ENCODE data around the gene SLC25A3. TPM values are rescaled to one million over a fixed set of nuclear protein-coding genes. Genes with fewer than 3 reads are reported as not detected.
"Not testable (repeated sequence)": the region's sequence is repeated elsewhere in the genome, so short reads cannot be mapped to it uniquely, and the experiment has no call there.

SLC25A3 gene
- total RNA-seq, 1 donor from 2014 or later, result 530 TPM

GRCh38 chr12:98638009-98638408, 44.5 kb downstream of the SLC25A3 start:
- no peak for DNase-seq (ENCODE audit: low spot score, unreplicated experiment)
- no peaks in the 10 kb centered on the region for H3K4me1 Mint-ChIP-seq (ENCODE audit: low read depth)
- H3K36me3 Mint-ChIP-seq (ENCODE audit: insufficient read depth), result no peaks in the 10 kb centered on the region
- H3K4me3 Mint-ChIP-seq (ENCODE audit: low read depth), result no peak overlapping the region
- no peaks in the 10 kb centered on the region for H3K27me3 Mint-ChIP-seq
- no peak overlapping the region for H3K27ac Mint-ChIP-seq
- TF ChIP-seq CTCF (IDR thresholded peaks at IDR 0.05; ENCODE audit: unreplicated experiment), result no peak
- no peaks in the 10 kb centered on the region for H3K9me3 Mint-ChIP-seq (ENCODE audit: low read depth)

- DNase-seq (ENCODE audit: low spot score, unreplicated experiment), result no peak
- Mint-ChIP-seq H3K27ac (no peak overlapping the region), H3K4me3 (ENCODE audit: low read depth) (no peak overlapping the region), H3K9me3 (ENCODE audit: low read depth) (no peaks in the 10 kb centered on the region), H3K4me1 (ENCODE audit: low read depth) (no peaks in the 10 kb centered on the region), H3K36me3 (ENCODE audit: insufficient read depth) (no peaks in the 10 kb centered on the region), H3K27me3 (no peaks in the 10 kb centered on the region)
- no peak for TF ChIP-seq CTCF (IDR thresholded peaks at IDR 0.05; ENCODE audit: unreplicated experiment)
Measured at GRCh38 chr12:98639491-98639890, 46.0 kb downstream of the SLC25A3 start.

DNA sequence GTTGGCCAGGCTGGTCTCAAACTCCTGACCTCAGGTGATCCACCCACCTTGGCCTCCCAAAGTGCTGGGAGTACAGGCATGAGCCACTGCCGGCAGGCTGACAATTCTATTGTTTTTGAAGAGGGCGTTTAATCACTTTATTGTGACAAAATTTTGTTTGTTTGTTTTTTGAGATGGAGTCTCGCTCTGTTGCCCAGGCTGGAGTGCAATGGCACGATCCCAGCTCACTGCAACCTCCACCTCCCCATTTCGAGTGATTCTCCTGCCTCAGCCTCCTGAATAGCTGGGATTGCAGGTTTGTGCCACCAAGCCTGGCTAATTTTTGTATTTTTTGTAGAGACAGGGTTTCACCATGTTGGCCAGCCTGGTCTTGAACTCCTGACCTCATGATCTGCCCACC, 49.3 kb downstream of the SLC25A3 start:
- not testable (repeated sequence) for H3K27ac Mint-ChIP-seq; H3K9me3 Mint-ChIP-seq (ENCODE audit: low read depth); H3K27me3 Mint-ChIP-seq; H3K36me3 Mint-ChIP-seq (ENCODE audit: insufficient read depth); DNase-seq (ENCODE audit: low spot score, unreplicated experiment); H3K4me1 Mint-ChIP-seq (ENCODE audit: low read depth)
- H3K4me3 Mint-ChIP-seq (ENCODE audit: low read depth), result peak overlapping the region; percentile 60

GRCh38 chr12:98644433-98644711, 50.9 kb downstream of the SLC25A3 start:
- H3K4me1 Mint-ChIP-seq (ENCODE audit: low read depth), result peaks cover 9% of the 10 kb centered on the region

GRCh38 chr12:98644712-98645571, 51.5 kb downstream of the SLC25A3 start, which contains the start of the genes APAF1 and IKBIP:
TSS of gene APAF1 (plus strand) at chr12:98645290. CDS start at chr12:98648360, 3,070 bp downstream.
TSS of gene IKBIP (minus strand) at chr12:98644788. CDS start at chr12:98644701, 87 bp downstream.
- H3K4me1 Mint-ChIP-seq (ENCODE audit: low read depth), result peaks cover 9% of the 10 kb centered on the region
- DNase-seq (ENCODE audit: low spot score, unreplicated experiment), result peak; percentile 97
- H3K27me3 Mint-ChIP-seq, result no peaks in the 10 kb centered on the region
- TF ChIP-seq CTCF (IDR thresholded peaks at IDR 0.05; ENCODE audit: unreplicated experiment), result no peak
- H3K9me3 Mint-ChIP-seq (ENCODE audit: low read depth), result no peaks in the 10 kb centered on the region
- peak within 1 kb of the TSS; percentile 95 for H3K4me3 Mint-ChIP-seq (ENCODE audit: low read depth)
- H3K36me3 Mint-ChIP-seq (ENCODE audit: insufficient read depth), result peaks cover 5% of the 10 kb centered on the region
- H3K27ac Mint-ChIP-seq, result peak within 1 kb of the TSS; percentile 96

More at GRCh38 chr12:98644433-98644711, 50.9 kb downstream of the SLC25A3 start:
- TF ChIP-seq CTCF (IDR thresholded peaks at IDR 0.05; ENCODE audit: unreplicated experiment), result peak; percentile 43
- Mint-ChIP-seq H3K4me3 (ENCODE audit: low read depth) (peak overlapping the region; percentile 95), H3K36me3 (ENCODE audit: insufficient read depth) (peaks cover 2% of the 10 kb centered on the region), H3K27me3 (no peaks in the 10 kb centered on the region), H3K27ac (peak overlapping the region; percentile 96), H3K9me3 (ENCODE audit: low read depth) (no peaks in the 10 kb centered on the region)
- DNase-seq (ENCODE audit: low spot score, unreplicated experiment), result peak; percentile 52

Data from progenitor cell of endocrine pancreas (in vitro differentiated cells).